Choroid plexus epithelial cell (primary cell): ENCODE measurements around the gene GREB1L.

Source experiments
- DNase-seq: peaks from one replicate; pipeline ENCODE4 v3.0.0-alpha.2; 2010; ENCODE audit warnings: low read depth
- H3K4me3 ChIP-seq: 2 replicates; pipeline ENCODE4 v1.5.1; 2011; ENCODE audit warnings: low read depth, mild to moderate bottlenecking, control low read depth, low read length, moderate library complexity
- TF ChIP-seq, protein P1 (sequence below): conservative IDR thresholded peaks from 2 replicates; pipeline ENCODE4 v1.5.1; 2011; ENCODE audit warnings: low read depth, mild to moderate bottlenecking, control low read depth, inconsistent platforms, low read length, moderate library complexity

GREB1L gene

GRCh38 chr18:21291106-21291505 is 49.1 kb downstream of the GREB1L start:
- TF ChIP-seq, protein P1, sequence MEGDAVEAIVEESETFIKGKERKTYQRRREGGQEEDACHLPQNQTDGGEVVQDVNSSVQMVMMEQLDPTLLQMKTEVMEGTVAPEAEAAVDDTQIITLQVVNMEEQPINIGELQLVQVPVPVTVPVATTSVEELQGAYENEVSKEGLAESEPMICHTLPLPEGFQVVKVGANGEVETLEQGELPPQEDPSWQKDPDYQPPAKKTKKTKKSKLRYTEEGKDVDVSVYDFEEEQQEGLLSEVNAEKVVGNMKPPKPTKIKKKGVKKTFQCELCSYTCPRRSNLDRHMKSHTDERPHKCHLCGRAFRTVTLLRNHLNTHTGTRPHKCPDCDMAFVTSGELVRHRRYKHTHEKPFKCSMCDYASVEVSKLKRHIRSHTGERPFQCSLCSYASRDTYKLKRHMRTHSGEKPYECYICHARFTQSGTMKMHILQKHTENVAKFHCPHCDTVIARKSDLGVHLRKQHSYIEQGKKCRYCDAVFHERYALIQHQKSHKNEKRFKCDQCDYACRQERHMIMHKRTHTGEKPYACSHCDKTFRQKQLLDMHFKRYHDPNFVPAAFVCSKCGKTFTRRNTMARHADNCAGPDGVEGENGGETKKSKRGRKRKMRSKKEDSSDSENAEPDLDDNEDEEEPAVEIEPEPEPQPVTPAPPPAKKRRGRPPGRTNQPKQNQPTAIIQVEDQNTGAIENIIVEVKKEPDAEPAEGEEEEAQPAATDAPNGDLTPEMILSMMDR: no peak
- no peak overlapping the region for H3K4me3 ChIP-seq
- DNase-seq: no peak

- TF ChIP-seq, protein P1: no peak
- DNase-seq: no peak
Observed at GRCh38 chr18:21293479-21293878, 51.4 kb downstream of the GREB1L start.

DNA sequence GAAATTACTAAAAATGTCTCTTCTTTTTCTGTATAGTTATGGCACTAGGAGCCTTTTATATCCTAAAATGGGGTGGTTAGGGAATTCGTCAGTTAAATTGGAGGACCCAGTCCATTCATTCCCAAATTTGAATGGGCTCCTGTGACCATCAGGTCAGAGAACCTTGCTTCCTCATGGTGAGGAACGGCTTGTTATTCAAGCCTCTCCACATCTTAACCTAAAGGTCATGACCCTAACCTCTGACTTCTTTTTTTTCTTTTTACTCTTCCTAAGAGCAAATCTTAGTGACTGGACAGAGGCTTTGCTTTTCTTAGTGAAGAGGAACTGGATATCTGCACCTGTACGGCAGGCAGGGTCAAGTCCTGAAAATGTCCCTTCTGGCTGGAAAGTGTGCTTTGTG is 53.1 kb downstream of the GREB1L start:
- no peak overlapping the region for H3K4me3 ChIP-seq
- TF ChIP-seq, protein P1: no peak
- DNase-seq: no peak

More at GRCh38 chr18:21293479-21293878, 51.4 kb downstream of the GREB1L start:
- no peak overlapping the region for H3K4me3 ChIP-seq

- DNase-seq: no peak
- TF ChIP-seq, protein P1: no peak
- H3K4me3 ChIP-seq: no peak overlapping the region
Observed at GRCh38 chr18:21296045-21296444, 54.0 kb downstream of the GREB1L start.

- TF ChIP-seq, protein P1: no peak
- no peak for DNase-seq
Observed at GRCh38 chr18:21298351-21298750, 56.3 kb downstream of the GREB1L start.

DNA sequence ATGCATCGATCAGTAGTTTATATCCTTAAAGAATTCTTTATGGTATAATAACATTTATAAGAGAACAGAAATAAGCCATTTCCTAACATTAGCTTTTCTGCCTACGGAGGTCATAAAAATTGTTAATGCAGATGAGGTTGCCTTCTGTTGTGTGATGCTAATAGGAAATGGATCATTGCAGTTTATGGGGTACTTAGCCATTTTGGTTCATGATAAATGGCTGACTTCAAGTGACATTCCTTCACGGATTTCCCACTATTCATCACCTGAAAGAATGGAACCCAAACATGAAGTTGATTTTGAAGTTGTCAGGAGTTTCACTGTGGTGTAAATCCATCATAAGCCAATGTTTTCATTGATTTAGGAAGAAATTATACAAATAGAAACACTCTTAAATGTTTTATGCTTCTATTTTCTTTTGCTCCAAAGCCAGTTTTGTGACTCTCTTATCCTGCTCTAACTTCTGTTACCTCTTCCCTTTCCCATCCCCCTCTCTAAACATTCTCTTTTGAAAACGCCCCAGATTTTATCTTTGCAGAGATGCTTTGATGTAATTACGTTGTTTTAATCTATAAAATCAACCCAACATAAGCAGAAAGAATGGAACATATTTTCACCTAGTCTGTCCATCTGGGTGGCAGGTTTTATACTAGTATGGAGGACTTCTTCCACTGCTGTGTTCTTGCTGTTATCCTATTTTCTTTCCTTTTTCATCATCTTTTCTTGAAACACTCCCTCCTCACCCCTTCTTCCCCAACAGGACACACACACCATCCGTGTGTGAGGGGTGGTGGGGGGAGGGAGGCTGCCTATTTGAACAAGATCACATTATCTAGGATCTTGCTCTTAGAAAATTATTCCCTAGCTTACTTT is 58.2 kb downstream of the GREB1L start:
- DNase-seq: no peak
- TF ChIP-seq, protein P1: no peak
- H3K4me3 ChIP-seq: no peak overlapping the region

More at GRCh38 chr18:21298351-21298750, 56.3 kb downstream of the GREB1L start:
- H3K4me3 ChIP-seq: no peak overlapping the region

DNA sequence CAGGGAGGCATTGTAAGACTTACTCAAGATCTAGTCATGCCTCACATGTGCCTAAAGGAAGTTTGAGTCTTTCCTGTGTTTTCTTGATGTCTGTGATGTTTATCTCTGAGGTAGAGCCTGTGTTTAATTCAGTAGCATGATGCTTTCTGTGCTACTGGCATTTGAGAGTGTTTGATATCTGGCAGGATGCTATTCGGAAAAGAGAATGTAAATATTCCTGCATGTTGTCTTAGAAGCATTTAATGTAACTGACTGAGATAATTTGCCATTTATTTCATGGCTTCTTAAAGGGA is 58.8 kb downstream of the GREB1L start:
- no peak for DNase-seq
- TF ChIP-seq, protein P1: no peak
- no peak overlapping the region for H3K4me3 ChIP-seq
